ENCODE data around the gene SMTN.
"Not testable (repeated sequence)": the region's sequence is repeated elsewhere in the genome, so short reads cannot be mapped to it uniquely, and the experiment has no call there.

The SMTN gene

GRCh38 chr22:31080848-31081649 is at the start of gene SMTN:
Gene SMTN, plus strand, starts transcription at chr22:31081318. Its CDS starts 1,941 bp downstream, at chr22:31083259.
- DNase-seq (ENCODE audit: low read depth): peak; percentile 94

- DNase-seq (ENCODE audit: low read depth): peak; percentile 78
Observed at GRCh38 chr22:31036671-31037550, 44.2 kb upstream of the SMTN start.

GRCh38 chr22:31038686-31039085 is 42.4 kb upstream of the SMTN start:
- DNase-seq (ENCODE audit: low read depth): no peak

- peak; percentile 32 for DNase-seq (ENCODE audit: low read depth)
Observed at GRCh38 chr22:31039393-31039792, 41.7 kb upstream of the SMTN start.

GRCh38 chr22:31040542-31041398 is 40.3 kb upstream of the SMTN start:
- no peak for DNase-seq (ENCODE audit: low read depth)

- DNase-seq (ENCODE audit: low read depth): no peak
Observed at GRCh38 chr22:31044262-31044861, 36.8 kb upstream of the SMTN start.

GRCh38 chr22:31045900-31046538 is 35.1 kb upstream of the SMTN start:
- no peak for DNase-seq (ENCODE audit: low read depth)

GRCh38 chr22:31046539-31047226 is 34.4 kb upstream of the SMTN start:
- DNase-seq (ENCODE audit: low read depth): no peak

- no peak for DNase-seq (ENCODE audit: low read depth)
Observed at GRCh38 chr22:31048570-31048969, 32.5 kb upstream of the SMTN start.

GRCh38 chr22:31049815-31050420 is 31.2 kb upstream of the SMTN start:
- peak; percentile 71 for DNase-seq (ENCODE audit: low read depth)

GRCh38 chr22:31055117-31055634 is 25.9 kb upstream of the SMTN start:
- DNase-seq (ENCODE audit: low read depth): no peak

GRCh38 chr22:31055635-31056159 is 25.4 kb upstream of the SMTN start:
- DNase-seq (ENCODE audit: low read depth): peak; percentile 96

GRCh38 chr22:31056986-31057599 is 24.0 kb upstream of the SMTN start:
- DNase-seq (ENCODE audit: low read depth): no peak

GRCh38 chr22:31059663-31060062 is 21.5 kb upstream of the SMTN start:
- not testable (repeated sequence) for DNase-seq (ENCODE audit: low read depth)

- DNase-seq (ENCODE audit: low read depth): no peak
Observed at GRCh38 chr22:31062566-31063230, 18.4 kb upstream of the SMTN start.

- no peak for DNase-seq (ENCODE audit: low read depth)
Observed at GRCh38 chr22:31064369-31064768, 16.7 kb upstream of the SMTN start.

- DNase-seq (ENCODE audit: low read depth): no peak
Observed at GRCh38 chr22:31068970-31069369, 12.1 kb upstream of the SMTN start.

- DNase-seq (ENCODE audit: low read depth): not testable (repeated sequence)
Observed at GRCh38 chr22:31069691-31070314, 11.3 kb upstream of the SMTN start.
